Spleen (tissue), 7 donors: ENCODE data around the gene SMG5.
A peak's percentile ranks its signal among the peaks of the same experiment; 100 is the strongest.

Experiments
- POLR2A ChIP-seq, 3 donors: fragments of 450-650 bp; IDR thresholded peaks; one replicate each; pipeline ENCODE4 v1.5.1; 2017; ENCODE audit warnings: antibody characterized with exemption in 3 of 3, mild to moderate bottlenecking in 1 of 3
- POLR2AphosphoS5 ChIP-seq, 3 donors: sonication (generic); formaldehyde crosslinking; IDR thresholded peaks; one replicate each; pipeline ENCODE4 v1.5.1; 2017; ENCODE audit warnings: antibody characterized with exemption in 3 of 3
- TF ChIP-seq, protein P1 (sequence below), 11 experiments: fragments of 200-600 bp in 7 of 11; fragments of 450-650 bp in 4 of 11; sonication (generic) in 4 of 11; IDR thresholded peaks in 8 of 11; conservative IDR thresholded peaks in 3 of 11; 1 replicate in 7 of 11; 2 replicates in 4 of 11; pipeline versions ENCODE4 v1.4.0 to v1.8.0; 2016 to 2021; ENCODE audit warnings: antibody characterized with exemption in 11 of 11, inconsistent platforms in 4 of 11, mild to moderate bottlenecking in 1 of 11
- donor health status: DM: no; HTN: no; CAD: no; lungs with moderate emphysema.
- donor health status: DM: no; HTN: no; CAD: no.
- donor health status: DM: no; HTN: no; CAD: no.

DNA sequence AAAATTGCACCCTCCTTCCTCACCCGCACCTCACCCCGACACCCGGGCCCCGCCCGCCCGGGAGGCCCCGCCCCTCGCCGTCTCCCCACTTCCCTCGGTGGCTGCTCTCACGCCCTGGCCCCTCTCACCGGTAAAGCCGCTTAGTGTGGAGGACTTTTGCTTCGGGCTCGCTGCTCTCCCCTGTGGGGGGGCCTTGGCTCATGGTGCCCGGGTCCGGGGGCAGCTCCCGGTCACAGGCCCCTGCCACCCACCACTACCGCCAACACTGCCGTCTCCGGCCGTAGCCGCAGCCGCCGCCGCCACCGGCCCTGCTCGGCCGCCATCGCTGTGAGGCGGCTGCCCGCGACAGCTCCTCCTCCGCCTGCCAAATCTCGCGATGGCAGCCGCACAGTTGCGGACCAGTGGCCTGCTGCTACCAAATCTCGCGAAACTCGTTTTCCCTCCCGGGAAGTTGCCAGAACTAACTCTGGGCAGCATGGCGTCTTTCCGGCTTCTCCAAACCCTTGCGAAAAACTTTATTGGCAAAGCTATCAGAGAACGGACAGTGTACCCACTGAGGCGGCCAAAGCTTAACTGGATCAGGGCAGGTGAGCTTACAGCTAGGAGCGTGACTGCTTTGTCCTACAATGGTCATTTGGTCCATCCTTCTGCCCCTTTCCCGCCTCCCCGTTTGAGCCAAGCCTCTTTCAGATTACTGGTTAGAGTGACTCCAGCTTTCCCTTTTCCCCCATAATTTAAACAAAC lies at the start of gene SMG5:
- TF ChIP-seq, protein P1, sequence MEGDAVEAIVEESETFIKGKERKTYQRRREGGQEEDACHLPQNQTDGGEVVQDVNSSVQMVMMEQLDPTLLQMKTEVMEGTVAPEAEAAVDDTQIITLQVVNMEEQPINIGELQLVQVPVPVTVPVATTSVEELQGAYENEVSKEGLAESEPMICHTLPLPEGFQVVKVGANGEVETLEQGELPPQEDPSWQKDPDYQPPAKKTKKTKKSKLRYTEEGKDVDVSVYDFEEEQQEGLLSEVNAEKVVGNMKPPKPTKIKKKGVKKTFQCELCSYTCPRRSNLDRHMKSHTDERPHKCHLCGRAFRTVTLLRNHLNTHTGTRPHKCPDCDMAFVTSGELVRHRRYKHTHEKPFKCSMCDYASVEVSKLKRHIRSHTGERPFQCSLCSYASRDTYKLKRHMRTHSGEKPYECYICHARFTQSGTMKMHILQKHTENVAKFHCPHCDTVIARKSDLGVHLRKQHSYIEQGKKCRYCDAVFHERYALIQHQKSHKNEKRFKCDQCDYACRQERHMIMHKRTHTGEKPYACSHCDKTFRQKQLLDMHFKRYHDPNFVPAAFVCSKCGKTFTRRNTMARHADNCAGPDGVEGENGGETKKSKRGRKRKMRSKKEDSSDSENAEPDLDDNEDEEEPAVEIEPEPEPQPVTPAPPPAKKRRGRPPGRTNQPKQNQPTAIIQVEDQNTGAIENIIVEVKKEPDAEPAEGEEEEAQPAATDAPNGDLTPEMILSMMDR (IDR thresholded peaks at IDR 0.05 in 8 of 11, conservative IDR thresholded peaks at IDR 0.05 in 3 of 11), result peak in 4 of 11 experiments; percentile 46 to 65 (median 51)
- TF ChIP-seq POLR2AphosphoS5 (IDR thresholded peaks at IDR 0.05) (peak; percentile 96 to 98 (median 97)), POLR2A (IDR thresholded peaks at IDR 0.05) (peak in 2 of 3 donors; percentile 81 to 83)
